Measurements from ENCODE around the gene PCA3.

The PCA3 gene

DNA sequence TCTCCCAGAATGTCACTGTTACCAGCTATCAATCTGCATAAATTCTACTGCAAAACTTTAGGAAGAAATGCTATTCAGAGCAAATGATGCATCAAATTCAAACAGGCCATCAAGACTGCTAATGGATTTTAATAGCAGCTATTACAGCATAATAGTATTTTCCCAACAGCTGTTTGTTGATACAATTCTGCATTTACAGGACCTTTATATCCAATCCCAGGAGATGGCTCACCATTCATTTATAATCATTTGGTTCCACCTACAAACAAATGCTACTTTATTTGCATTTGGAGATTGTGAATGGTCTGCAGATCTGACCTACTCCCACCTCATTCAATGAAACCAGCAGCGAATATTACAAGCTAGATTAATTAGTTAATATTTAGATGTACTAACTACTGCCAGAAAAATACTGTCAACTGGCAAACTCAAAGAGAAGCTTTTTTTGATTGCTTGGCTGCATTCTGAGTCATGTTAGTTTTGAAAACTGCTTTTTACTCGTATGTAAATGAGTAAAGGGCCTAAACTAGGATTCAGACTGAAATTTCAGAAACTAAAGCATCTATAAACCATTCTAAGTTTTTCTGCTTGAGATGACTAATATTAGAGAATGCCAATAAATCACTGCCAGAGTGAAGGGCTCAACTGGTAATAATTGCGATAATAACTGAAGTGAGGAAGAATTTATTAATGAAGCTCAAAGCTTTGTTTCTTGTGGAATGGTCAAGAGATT, 7.1 kb upstream of the PCA3 start:
- DNase-seq: no peak

DNA sequence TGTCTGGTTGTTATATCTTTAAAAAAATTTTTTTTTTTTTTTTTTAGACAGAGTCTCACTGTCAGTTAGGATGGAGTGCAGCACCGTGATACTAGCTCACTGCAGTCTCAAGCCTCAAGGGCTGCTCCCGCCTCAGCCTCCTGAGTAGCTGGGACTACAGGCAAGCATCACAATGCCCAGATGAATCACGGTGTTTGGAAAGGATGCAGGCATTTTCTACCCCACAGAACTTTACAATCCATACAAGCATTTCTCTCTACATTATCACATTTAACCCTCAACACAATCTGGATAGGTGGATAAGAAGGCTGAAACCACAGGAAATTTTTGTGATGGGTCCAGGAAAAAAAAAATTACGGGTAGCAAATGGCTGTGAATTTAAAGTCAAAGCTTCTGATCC, 5.8 kb upstream of the PCA3 start:
- no peak for DNase-seq

DNA sequence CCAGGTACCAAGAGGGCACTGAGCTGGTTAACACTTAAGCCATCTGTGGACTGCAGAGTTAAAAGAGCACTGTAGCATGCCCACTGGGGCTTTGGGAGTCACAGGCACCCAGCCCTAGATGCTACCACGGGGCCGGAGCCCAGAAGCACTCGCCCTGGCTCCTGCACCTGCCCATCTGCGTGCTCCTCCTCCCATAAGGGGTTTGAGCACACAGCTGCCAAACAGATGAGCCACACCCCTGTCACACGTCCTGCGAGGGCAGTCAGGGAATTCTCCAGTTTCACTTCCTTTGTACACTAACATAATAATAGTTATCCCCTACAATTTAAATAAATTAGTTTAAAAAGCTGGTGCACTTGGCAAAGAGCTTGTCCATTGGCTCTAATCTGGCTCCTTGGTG, 4.5 kb upstream of the PCA3 start:
- DNase-seq: no peak

DNA sequence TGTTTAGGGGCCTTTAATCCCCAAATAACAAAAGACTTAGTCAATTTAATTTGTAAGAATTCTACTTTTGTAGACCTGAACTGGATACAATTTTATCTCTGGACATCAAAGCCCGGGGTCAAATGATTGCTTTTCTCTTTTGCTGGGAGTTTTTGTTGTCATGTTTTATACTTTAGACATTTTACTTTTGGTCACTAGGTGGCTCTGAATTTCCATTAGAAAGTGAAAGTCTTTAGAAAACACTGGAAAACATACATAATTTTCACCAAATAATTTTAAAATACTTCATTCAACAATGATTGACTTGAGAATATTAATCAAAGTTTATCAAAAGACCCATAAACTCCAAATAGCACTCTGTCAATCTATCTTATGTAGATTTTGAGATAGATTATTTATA, 2.8 kb upstream of the PCA3 start:
- no peak for DNase-seq

DNA sequence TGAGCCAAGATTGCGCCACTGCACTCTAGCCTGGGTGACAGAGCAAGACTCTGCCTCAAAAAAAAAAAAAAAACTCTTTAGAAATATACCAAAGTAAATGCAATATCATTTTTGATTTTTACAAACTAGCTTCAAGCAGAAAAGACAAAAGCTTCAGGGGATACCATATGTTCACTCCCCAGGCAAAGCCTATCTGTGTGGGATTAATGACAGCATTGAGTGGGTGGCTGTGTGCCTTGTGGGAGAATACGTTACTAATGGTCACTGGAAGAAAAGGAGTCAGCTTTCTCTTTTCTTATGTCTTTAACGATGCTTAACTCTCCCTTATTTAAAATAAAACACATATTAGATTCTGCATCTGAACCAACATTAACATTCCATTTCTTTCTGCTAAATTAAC, 1.9 kb downstream of the PCA3 start:
- DNase-seq: no peak

DNA sequence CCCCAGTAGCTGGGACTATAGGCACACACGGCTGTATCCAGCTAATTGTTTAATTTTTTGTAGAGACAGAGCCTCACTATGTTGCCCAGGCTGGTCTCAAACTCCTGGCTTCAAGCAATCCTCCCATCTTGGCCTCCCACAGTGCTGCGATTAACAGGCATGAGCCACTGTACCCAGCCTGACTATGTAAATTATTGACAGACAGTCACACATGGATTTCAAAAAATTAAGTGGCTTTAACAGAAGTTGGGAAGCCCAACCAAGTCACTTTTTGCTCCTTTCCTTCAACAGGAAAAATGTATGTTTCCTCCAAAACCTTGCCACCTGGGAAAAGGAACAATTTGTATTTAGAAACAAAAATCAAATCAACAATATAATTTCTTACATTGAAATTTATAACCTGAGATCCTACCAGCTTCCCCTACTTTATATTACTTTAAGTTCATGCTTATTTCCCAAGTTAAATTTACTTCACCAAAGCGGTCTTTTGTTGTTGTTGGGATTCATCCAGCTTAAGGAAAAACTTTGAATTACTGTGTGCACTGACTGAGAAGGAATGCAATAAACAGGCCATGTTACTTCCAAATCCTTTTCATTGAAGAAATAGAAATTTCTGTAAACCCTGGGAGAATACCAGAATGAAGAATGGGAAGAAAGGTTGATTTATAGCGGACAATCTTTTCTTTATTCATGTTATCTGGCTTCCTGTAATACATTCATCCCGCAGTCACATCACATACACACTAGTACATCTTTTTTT, 8.6 kb downstream of the PCA3 start:
- no peak for DNase-seq

DNA sequence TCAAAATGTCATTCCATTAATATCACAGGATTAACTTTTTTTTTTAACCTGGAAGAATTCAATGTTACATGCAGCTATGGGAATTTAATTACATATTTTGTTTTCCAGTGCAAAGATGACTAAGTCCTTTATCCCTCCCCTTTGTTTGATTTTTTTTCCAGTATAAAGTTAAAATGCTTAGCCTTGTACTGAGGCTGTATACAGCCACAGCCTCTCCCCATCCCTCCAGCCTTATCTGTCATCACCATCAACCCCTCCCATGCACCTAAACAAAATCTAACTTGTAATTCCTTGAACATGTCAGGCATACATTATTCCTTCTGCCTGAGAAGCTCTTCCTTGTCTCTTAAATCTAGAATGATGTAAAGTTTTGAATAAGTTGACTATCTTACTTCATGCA, 20.6 kb downstream of the PCA3 start:
- DNase-seq: no peak

DNA sequence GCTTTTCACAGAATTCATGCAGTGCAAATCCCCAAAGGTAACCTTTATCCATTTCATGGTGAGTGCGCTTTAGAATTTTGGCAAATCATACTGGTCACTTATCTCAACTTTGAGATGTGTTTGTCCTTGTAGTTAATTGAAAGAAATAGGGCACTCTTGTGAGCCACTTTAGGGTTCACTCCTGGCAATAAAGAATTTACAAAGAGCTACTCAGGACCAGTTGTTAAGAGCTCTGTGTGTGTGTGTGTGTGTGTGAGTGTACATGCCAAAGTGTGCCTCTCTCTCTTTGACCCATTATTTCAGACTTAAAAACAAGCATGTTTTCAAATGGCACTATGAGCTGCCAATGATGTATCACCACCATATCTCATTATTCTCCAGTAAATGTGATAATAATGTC, 21.3 kb downstream of the PCA3 start:
- no peak for DNase-seq

DNA sequence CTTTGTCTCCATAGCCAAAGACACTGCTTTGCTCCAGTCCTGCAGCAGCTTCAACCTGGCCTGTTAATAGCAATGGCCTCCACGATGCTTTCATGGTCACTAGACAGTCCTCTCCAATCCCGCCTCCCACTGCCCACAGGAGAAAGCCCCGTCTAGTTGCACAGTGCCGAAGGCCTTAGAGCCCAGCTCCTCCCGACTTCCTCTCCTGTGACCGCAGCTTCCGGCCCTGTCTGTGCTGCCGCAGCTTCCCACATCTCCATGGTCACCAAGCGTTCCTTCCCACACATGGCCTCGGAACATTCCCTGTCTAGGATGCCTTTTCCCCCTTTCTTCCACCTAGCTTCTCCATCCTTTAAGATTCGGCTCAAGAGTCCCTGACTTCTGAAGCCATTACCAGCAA, 23.4 kb downstream of the PCA3 start:
- DNase-seq: no peak

DNA sequence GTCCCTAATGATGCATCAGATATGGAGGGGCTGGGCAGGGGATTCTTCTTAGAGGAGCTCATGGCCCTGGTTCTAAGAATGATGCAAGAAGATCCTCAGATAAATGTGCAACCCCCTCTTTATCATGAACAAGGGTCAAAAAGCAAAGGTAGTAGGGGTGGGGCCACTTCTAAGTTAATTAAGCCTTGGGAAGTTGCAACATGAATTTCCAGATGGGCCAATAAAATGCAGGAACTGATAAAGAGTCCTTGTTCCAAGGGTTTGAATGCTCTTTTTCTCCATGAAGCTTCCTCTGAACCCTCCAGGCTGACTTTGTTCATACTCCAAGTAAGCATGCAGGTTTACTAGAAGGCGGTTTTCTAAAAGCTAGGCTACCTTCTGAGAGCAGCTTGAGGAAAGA, 25.6 kb downstream of the PCA3 start:
- DNase-seq: no peak

DNA sequence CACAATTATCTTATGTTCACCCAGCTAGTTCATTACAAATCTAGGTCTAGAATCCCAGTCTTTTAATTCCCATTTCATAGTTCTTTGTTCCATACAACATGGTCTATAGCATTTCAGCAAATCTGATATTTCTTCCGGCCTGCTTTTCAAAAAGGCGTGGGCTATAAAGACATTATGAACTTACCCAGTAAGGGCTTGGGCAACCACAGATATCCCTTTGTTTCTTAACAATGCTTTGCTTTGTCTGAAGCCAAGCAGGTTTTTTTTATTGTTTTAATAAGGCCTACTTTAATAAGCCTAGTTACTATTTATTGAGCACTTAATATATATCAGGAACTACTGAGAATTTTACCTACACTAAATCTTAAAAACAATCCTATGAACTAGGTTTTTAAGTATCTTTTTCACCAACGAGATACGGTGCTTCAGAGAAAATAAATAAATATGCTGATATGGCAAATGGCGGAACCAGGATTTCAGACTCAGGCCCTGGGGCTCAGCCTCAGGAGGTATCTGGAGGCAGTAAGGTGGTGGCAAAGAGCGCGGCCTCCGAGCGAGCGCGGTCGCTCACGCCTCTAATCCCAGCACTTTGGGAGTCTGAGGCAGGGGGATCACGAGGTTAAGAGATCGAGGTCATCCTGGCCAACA, 29.7 kb downstream of the PCA3 start:
- no peak for DNase-seq

DNA sequence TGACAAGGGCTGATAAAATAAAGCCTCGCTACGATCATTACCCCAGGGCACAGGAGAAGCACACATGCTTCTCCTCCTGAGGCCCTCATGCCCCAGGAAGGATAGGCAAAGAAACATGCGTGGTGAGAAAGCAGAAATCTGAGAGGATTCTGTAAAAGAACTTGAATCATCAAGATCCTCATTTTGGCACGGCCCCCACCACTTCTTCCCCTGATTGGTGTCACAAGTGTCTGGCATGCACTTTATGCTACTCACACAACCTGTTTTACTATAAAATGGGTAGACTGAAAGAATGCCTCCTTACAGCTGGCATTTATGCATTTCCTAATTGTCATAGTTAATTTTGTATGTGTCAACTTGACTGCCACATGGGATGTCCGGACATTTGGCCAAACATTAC, 32.1 kb downstream of the PCA3 start:
- DNase-seq: no peak

DNA sequence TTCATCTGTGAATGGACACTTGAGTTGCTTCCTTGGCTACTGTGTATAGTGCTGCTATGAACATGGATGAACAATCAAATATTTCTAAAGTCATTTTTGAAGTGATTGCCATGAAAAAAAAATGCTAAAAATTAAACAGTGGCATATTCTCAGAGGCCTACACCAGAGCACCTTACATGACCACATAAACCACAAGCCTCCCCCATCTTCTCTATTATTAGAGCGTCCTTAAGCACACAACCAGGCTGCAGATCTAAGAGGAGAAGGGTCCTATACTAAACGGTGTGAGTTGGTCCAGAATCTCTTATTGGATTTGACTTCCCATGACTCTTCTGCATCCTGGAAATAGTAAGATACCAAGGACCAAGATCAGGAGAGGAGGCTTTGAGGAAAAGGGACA, 34.3 kb downstream of the PCA3 start:
- no peak for DNase-seq

DNA sequence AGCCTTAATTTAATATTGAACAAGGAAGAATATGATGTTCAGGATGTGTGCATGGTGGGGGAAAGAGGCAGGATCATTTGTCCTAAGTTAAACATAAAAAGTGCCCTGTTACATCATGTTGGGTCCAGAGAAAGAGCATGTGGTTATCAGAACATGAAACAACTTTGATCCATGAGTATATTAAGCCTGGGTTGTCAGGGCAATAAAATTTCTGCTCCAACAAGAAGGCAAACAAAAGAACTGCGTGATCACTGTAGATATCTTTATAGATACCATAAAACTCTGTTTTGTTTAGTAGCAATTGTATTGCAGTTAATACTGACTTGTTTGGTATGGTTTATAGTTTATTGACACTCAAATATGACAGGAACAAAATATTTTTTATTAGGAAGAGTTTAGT, 35.2 kb downstream of the PCA3 start:
- no peak for DNase-seq

DNA sequence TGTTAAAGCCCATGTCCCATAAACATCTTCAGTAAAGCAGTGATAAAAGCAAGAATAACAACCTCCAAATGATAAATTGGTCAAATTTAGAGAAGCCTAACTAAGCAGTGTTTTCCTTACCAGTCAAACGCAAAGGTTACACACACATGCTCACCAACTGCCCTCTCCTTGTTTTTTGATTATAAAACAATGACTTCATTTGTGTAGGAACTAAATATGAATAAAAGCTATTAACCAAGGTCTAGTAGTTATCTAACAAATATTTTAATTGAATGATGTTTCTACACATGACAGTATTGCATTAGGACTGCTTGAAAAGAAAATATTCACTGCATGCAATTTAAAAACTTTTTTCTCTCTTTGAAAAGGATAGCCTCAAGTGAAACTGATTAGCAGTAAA, 36.7 kb downstream of the PCA3 start:
- no peak for DNase-seq

DNA sequence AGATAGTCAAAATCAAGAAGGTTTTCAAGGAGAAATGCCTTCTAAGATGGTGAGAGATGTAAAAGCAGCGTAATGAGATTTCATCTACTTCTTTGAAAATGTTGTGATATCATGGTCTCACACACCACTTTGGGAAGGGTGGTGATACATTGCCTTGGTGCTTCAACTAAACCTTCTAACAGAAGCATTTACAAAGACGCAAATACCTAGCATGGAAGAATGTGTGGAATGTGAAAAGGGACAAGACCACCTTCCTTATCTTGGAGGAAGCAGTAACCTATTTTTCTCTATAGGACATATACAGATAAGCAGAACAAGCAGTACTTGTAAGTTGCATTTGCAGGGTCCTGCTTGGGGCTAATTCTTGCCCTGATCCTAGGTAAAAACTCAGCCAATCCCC, 38.8 kb downstream of the PCA3 start:
- no peak for DNase-seq

DNA sequence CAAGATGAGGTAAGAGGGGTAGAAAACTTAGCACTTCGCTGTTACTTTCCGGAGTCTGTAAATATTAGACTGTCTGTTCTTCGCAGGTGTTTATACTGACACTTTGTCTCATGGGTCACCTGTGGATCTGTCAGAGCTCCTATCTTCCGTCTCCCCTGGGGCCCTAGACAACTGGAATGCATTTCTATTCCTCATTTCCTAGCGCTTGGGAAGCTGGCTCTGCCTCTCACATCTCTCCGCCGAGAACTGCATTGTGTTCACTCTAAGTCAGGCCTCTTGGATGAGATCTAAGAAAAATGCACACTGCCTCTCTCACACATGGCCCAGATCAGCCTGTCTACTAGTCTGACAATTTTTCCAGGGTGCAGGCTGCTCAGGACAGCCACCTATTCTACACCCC, 39.5 kb downstream of the PCA3 start:
- DNase-seq: no peak

DNA sequence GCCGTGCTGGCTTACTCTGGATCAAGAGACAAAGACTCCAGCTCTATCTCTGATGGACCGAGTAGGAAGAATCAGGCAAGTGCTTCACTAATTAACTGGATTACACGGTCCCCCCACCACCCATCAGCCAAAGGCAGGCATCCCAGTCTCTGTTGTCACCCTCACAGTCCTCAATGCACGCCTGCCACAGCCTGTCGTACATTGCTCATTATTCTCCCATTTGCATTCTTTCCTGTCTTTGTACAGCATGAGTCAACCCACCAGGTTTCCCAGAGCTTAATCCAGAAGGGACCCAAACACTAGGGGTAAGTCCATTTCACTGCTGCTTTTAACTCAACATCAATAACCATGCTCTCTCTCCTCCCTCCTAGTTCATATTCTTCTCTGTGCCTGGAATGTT, 44.4 kb downstream of the PCA3 start:
- no peak for DNase-seq

DNA sequence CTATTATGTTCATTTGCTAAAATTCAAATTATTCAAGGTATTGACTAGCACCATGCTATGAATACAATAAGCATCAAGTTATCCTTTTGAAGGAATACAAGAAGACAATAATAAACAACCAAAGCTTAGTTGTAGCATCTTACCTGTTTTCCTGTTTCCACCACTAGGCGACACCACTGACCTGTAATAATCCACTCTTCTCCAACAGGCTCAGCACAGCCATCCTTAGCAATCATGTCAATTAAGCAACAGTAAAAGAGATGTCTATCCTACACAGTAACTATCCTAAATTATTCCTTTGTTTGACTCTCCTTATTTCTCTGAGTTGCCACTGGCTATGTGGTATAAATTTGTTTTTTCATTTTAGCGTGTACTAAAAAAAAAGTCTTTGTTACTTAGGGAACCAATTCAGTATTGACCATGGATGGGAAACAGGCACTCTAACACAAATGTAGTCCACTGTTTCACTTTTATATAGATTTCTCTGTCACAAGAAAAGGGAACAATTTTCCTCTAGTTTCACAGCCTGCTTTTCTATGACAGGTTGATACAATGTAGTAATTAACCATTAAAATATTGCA, 46.2 kb downstream of the PCA3 start:
- DNase-seq: peak in 24 of 51 donors; percentile 0 to 57 (median 20)

DNA sequence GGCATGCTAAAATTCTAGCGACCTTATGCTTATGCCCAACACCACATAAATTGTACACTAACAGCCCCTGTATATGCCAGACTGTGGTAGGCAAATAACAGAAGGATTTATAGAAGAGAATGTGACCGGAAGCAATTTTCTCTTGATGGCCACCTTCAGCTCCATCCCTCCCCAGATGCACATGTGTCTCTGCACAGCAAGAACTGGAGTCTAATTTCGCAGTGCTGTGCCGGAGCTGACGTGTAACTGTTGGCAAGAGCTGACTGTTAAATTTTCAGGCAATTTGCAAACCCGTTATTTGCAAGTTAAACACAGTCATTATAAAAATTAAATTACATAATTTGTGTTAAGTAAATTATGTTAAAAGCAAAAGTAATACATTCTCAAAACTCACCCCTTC, 48.4 kb downstream of the PCA3 start:
- DNase-seq: no peak

DNA sequence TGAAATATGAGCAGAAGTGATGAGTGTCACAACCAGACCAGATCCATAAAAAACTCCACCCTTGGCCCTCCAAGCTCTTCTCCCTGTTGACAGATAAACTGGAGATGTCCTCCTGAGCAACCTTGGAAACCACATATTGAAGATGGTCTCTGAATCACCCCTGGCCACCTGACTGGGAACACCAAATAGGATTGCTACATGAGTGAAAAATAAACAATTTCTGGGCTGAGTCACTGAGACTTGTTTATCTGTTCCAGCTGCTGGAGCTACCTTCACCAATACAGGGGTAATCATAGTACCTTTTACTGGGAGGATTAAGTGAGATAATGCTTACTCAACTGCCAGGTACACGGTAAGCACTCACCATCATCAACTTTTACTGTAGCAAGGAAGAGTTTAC, 53.3 kb downstream of the PCA3 start:
- no peak for DNase-seq

DNA sequence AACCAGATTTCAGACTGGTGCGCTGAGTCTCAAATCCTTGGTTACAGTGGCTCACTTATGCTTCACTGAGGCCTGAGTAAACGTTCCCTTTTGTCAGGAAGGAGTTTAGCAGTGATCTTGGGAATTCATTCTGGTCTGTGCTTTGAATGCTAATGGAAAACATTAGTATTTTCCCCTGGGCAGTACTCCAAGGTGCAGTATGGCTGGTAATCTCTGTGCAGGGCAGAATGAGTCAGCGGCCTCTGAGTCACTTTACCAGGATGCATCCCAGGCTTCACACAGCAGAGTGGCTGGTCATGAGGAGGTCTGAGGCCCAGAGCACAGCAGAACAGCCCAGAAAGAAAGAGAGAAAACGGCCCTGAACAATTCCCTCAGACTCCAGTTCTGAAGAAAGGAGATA, 54.0 kb downstream of the PCA3 start:
- DNase-seq: peak in 43 of 51 donors; percentile 6 to 88 (median 46)

DNA sequence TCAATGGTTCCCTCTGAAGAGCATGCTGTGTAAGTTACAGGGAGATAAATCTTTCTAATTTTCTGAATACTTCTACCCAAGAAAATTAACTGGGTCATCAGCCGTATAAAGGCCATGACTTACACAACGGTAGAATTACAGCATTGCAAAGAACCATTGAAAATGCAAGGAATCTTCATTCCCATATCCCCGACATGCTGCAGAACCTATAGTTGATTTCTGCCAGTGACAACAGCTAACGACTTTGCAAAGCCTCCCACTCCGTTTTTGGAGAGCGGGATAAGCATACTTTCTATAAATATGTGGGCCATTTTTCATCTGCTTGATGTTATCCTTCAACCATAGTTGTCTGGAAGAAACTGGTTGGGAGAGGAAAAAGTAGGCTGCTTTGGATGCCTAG, 56.2 kb downstream of the PCA3 start:
- DNase-seq: no peak
